ENCODE data around the gene NEMP2. TPM values are rescaled to one million over a fixed set of nuclear protein-coding genes. Genes with fewer than 3 reads are reported as not detected.

The NEMP2 gene
- total RNA-seq, 2 donors from 2014 or later: 3.2 to 3.6 TPM

DNA sequence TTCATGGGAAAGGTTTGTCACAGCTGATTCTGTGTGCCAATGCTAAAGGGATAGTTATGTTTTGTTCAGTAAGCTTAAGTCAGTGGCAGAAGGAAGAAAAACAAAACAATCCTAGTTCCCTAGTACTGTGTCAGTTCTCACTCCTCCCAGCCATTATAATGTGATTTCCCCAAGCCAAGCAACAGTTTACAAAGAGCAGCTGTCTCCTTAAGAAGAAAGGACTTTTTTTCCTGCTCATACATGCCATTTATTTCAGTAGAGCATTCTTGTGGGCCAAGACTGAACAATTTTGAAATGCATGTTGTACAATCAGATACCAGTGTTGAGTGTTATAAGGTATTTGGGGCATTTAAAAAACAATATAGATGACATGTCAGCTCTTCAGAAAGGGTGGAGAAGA, 52.1 kb downstream of the NEMP2 start:
- ATAC-seq (ENCODE audit: insufficient number of reproducible peaks, low FRiP score, low read depth) (no peak), DNase-seq (ENCODE audit: low spot score) (no peak)
- no peaks in the 10 kb centered on the region for H3K9me3 ChIP-seq
- H3K36me3 ChIP-seq: no peaks in the 10 kb centered on the region
- H3K27me3 ChIP-seq (replicated peaks; ENCODE audit: insufficient read depth): no peaks in the 10 kb centered on the region
- H3K27ac ChIP-seq: no peak overlapping the region
- H3K4me3 ChIP-seq: no peak overlapping the region
- TF ChIP-seq CTCF (IDR thresholded peaks at IDR 0.05): no peak
- peaks cover 0 to 10% of the 10 kb centered on the region in 2 donors for H3K4me1 ChIP-seq (ENCODE audit: control insufficient read depth in 1 of 2, low read depth in 2 of 2)

- H3K36me3 ChIP-seq: no peaks in the 10 kb centered on the region
- H3K27ac ChIP-seq: no peak overlapping the region
- ATAC-seq (ENCODE audit: insufficient number of reproducible peaks, low FRiP score, low read depth) (no peak), DNase-seq (ENCODE audit: low spot score) (no peak)
- TF ChIP-seq CTCF (IDR thresholded peaks at IDR 0.05): no peak
- peaks cover 0 to 10% of the 10 kb centered on the region in 2 donors for H3K4me1 ChIP-seq (ENCODE audit: control insufficient read depth in 1 of 2, low read depth in 2 of 2)
- no peaks in the 10 kb centered on the region for H3K9me3 ChIP-seq
- no peaks in the 10 kb centered on the region for H3K27me3 ChIP-seq (replicated peaks; ENCODE audit: insufficient read depth)
- H3K4me3 ChIP-seq: no peak overlapping the region
These were observed 53.2 kb downstream of the NEMP2 start for GRCh38 chr2:190481339-190481738.

GRCh38 chr2:190478572-190479195, 55.8 kb downstream of the NEMP2 start:
- TF ChIP-seq CTCF (IDR thresholded peaks at IDR 0.05): no peak

GRCh38 chr2:190477661-190478454, 56.7 kb downstream of the NEMP2 start:
- DNase-seq (ENCODE audit: low spot score): no peak
- peaks cover 0 to 10% of the 10 kb centered on the region in 2 donors for H3K4me1 ChIP-seq (ENCODE audit: control insufficient read depth in 1 of 2, low read depth in 2 of 2)
- TF ChIP-seq CTCF (IDR thresholded peaks at IDR 0.05): no peak
- no peak overlapping the region for H3K27ac ChIP-seq
- H3K36me3 ChIP-seq: no peaks in the 10 kb centered on the region
- no peak for ATAC-seq (ENCODE audit: insufficient number of reproducible peaks, low FRiP score, low read depth)
- no peaks in the 10 kb centered on the region for H3K9me3 ChIP-seq
- H3K4me3 ChIP-seq: no peak overlapping the region
- H3K27me3 ChIP-seq (replicated peaks; ENCODE audit: insufficient read depth): no peaks in the 10 kb centered on the region

More at GRCh38 chr2:190478572-190479195, 55.8 kb downstream of the NEMP2 start:
- ATAC-seq (ENCODE audit: insufficient number of reproducible peaks, low FRiP score, low read depth) (no peak), DNase-seq (ENCODE audit: low spot score) (no peak)
- Histone ChIP-seq H3K9me3 (no peaks in the 10 kb centered on the region), H3K36me3 (no peaks in the 10 kb centered on the region), H3K27me3 (replicated peaks; ENCODE audit: insufficient read depth) (no peaks in the 10 kb centered on the region), H3K27ac (no peak overlapping the region), H3K4me3 (no peak overlapping the region), H3K4me1 (ENCODE audit: control insufficient read depth in 1 of 2, low read depth in 2 of 2) (peaks cover 0 to 10% of the 10 kb centered on the region in 2 donors)

- no peak for TF ChIP-seq CTCF (IDR thresholded peaks at IDR 0.05)
- no peaks in the 10 kb centered on the region for H3K27me3 ChIP-seq (replicated peaks; ENCODE audit: insufficient read depth)
- H3K4me1 ChIP-seq (ENCODE audit: control insufficient read depth in 1 of 2, low read depth in 2 of 2): peaks cover 19 to 35% of the 10 kb centered on the region in 2 donors
- H3K4me3 ChIP-seq: no peak overlapping the region
- DNase-seq (ENCODE audit: low spot score): no peak
- H3K9me3 ChIP-seq: no peaks in the 10 kb centered on the region
- peak overlapping the region in 1 of 2 donors; percentile 12 for H3K27ac ChIP-seq
- no peaks in the 10 kb centered on the region for H3K36me3 ChIP-seq
- no peak for ATAC-seq (ENCODE audit: insufficient number of reproducible peaks, low FRiP score, low read depth)
These were observed 64.2 kb downstream of the NEMP2 start for GRCh38 chr2:190470256-190470826.

Measured in thoracic aorta (tissue), 2 donors.